Tibial nerve (tissue), 4 donors: Measurements from ENCODE around the gene SEPTIN12. TPM values are rescaled to one million over a fixed set of nuclear protein-coding genes. Genes with fewer than 3 reads are reported as not detected.

Experiments used
- DNase-seq, 2 donors: peaks; one replicate each; pipeline ENCODE4 v3.0.0-alpha.2; 2019; ENCODE audit warnings: low spot score in 2 of 2
- H3K27ac ChIP-seq, 4 donors: fragments of 200-600 bp; sonication (generic) in 3 of 4; one replicate each; pipeline ENCODE4 v1.5.1; 2017 to 2019; ENCODE audit warnings: mild to moderate bottlenecking in 1 of 4
- H3K27me3 ChIP-seq, 2 donors: fragments of 200-600 bp; sonication (generic) in 1 of 2; one replicate each; pipeline versions ENCODE4 v1.5.1 to v1.6.0; 2017 to 2019
- H3K36me3 ChIP-seq, 3 donors: fragments of 200-600 bp; sonication (generic); one replicate each; pipeline ENCODE4 v1.5.1; 2018 to 2019
- H3K4me1 ChIP-seq, 4 donors: fragments of 200-600 bp; sonication (generic) in 3 of 4; one replicate each; pipeline ENCODE4 v1.5.1; 2017 to 2019
- H3K4me3 ChIP-seq, 4 donors: fragments of 200-600 bp; sonication (generic) in 3 of 4; one replicate each; pipeline ENCODE4 v1.5.1; 2017 to 2019; ENCODE audit warnings: mild to moderate bottlenecking in 1 of 4, moderate library complexity in 1 of 4
- H3K9me3 ChIP-seq, 4 donors: fragments of 200-600 bp; sonication (generic) in 3 of 4; one replicate each; pipeline ENCODE4 v1.5.1; 2017 to 2019
- CTCF ChIP-seq, 5 experiments: fragments of 200-600 bp in 3 of 5; fragments of 450-650 bp in 2 of 5; sonication (generic) in 3 of 5; IDR thresholded peaks; one replicate each; pipeline ENCODE4 v1.5.1; 2016 to 2019; ENCODE audit warnings: antibody characterized with exemption in 5 of 5, mild to moderate bottlenecking in 3 of 5, moderate library complexity in 2 of 5
- EP300 ChIP-seq, 2 donors: sonication (generic); formaldehyde crosslinking; IDR thresholded peaks; one replicate each; pipeline ENCODE4 v1.6.1; 2017; ENCODE audit warnings: antibody characterized with exemption in 2 of 2, mild to moderate bottlenecking in 1 of 2
- POLR2A ChIP-seq, 2 donors: fragments of 450-650 bp; IDR thresholded peaks; one replicate each; pipeline ENCODE4 v1.6.1; 2017; ENCODE audit warnings: antibody characterized with exemption in 2 of 2, mild to moderate bottlenecking in 2 of 2, moderate library complexity in 2 of 2
- WGBS, 2 donors: methylation state at CpG; one replicate each; pipeline ENCODE4 v1.1.5; 2018; 5-methylcytosine and 5-hydroxymethylcytosine counted together
- total RNA-seq, 4 donors: library from RNA; depleted of rRNA; stranded (reverse); fragments of >200 nt; gene quantifications; one replicate each; pipeline ENCODE4 v1.1.0, GENCODE V29; 2016

SEPTIN12 gene
- total RNA-seq, 4 donors from 2014 or later, result not detected

GRCh38 chr16:4783951-4784336, 4.2 kb downstream of the SEPTIN12 start:
- Histone ChIP-seq H3K9me3 (no peaks in the 10 kb centered on the region), H3K4me3 (no peak overlapping the region), H3K36me3 (no peaks in the 10 kb centered on the region), H3K4me1 (no peaks in the 10 kb centered on the region), H3K27ac (no peak overlapping the region), H3K27me3 (no peaks in the 10 kb centered on the region)
- no peak for DNase-seq
- TF ChIP-seq EP300 (IDR thresholded peaks at IDR 0.05), result no peak
- TF ChIP-seq CTCF (IDR thresholded peaks at IDR 0.05), result no peak
- no peak for TF ChIP-seq POLR2A (IDR thresholded peaks at IDR 0.05)
- 63 to 66% methylated on average over 12 to 16 of the region's 16 CpGs for WGBS, 2 donors

GRCh38 chr16:4783251-4783950, 4.7 kb downstream of the SEPTIN12 start:
- Histone ChIP-seq H3K9me3 (no peaks in the 10 kb centered on the region), H3K27ac (no peak overlapping the region), H3K36me3 (no peaks in the 10 kb centered on the region), H3K4me1 (no peaks in the 10 kb centered on the region), H3K4me3 (no peak overlapping the region), H3K27me3 (no peaks in the 10 kb centered on the region)
- TF ChIP-seq EP300 (IDR thresholded peaks at IDR 0.05), result no peak
- TF ChIP-seq CTCF (IDR thresholded peaks at IDR 0.05), result no peak
- no peak for TF ChIP-seq POLR2A (IDR thresholded peaks at IDR 0.05)
- no peak for DNase-seq
- WGBS, 2 donors, result 83% methylated on average over 16 to 20 of the region's 25 CpGs

- Histone ChIP-seq H3K4me1 (no peaks in the 10 kb centered on the region), H3K9me3 (no peaks in the 10 kb centered on the region), H3K36me3 (no peaks in the 10 kb centered on the region), H3K4me3 (no peak overlapping the region), H3K27ac (no peak overlapping the region), H3K27me3 (no peaks in the 10 kb centered on the region)
- WGBS, 2 donors, result 77 to 81% methylated on average over 4 of the region's 4 CpGs
- DNase-seq, result no peak
- TF ChIP-seq CTCF (IDR thresholded peaks at IDR 0.05), result no peak
- no peak for TF ChIP-seq POLR2A (IDR thresholded peaks at IDR 0.05)
- TF ChIP-seq EP300 (IDR thresholded peaks at IDR 0.05), result no peak
Measured at GRCh38 chr16:4780235-4780634, 7.9 kb downstream of the SEPTIN12 start.

GRCh38 chr16:4778050-4778392, 10.1 kb downstream of the SEPTIN12 start:
- Histone ChIP-seq H3K36me3 (no peaks in the 10 kb centered on the region), H3K27me3 (no peaks in the 10 kb centered on the region), H3K4me3 (no peak overlapping the region), H3K9me3 (no peaks in the 10 kb centered on the region), H3K27ac (no peak overlapping the region), H3K4me1 (no peaks in the 10 kb centered on the region)
- TF ChIP-seq CTCF (IDR thresholded peaks at IDR 0.05), result no peak
- TF ChIP-seq POLR2A (IDR thresholded peaks at IDR 0.05), result no peak
- TF ChIP-seq EP300 (IDR thresholded peaks at IDR 0.05), result no peak
- no peak for DNase-seq
- WGBS, 2 donors, result 86 to 91% methylated on average over 5 of the region's 5 CpGs

- 78 to 85% methylated on average over 12 to 17 of the region's 17 CpGs for WGBS, 2 donors
Measured at GRCh38 chr16:4777339-4778049, 10.7 kb downstream of the SEPTIN12 start.

More at GRCh38 chr16:4777339-4778049, 10.7 kb downstream of the SEPTIN12 start:
- no peak overlapping the region for H3K4me3 ChIP-seq
- no peak overlapping the region for H3K27ac ChIP-seq
- H3K36me3 ChIP-seq, result no peaks in the 10 kb centered on the region
- no peaks in the 10 kb centered on the region for H3K4me1 ChIP-seq
- no peak for DNase-seq
- no peaks in the 10 kb centered on the region for H3K9me3 ChIP-seq
- no peaks in the 10 kb centered on the region for H3K27me3 ChIP-seq
- TF ChIP-seq EP300 (IDR thresholded peaks at IDR 0.05) (no peak), CTCF (IDR thresholded peaks at IDR 0.05) (no peak), POLR2A (IDR thresholded peaks at IDR 0.05) (no peak)
